Spleen (tissue), 11 donors: ENCODE results near the gene SS18. TPM values are rescaled to one million over a fixed set of nuclear protein-coding genes. Genes with fewer than 3 reads are reported as not detected.

ENCODE experiments used
- DNase-seq: peaks from one replicate; pipeline ENCODE4 v3.0.0-alpha.2; 2020
- H3K27ac ChIP-seq, 8 donors: fragments of 200-600 bp; sonication (generic) in 7 of 8; 1 replicate in 4 of 8; 2 replicates in 4 of 8; pipeline versions ENCODE4 v1.5.0 to v1.8.0; 2016 to 2021; ENCODE audit warnings: inconsistent platforms in 4 of 8, mild to moderate bottlenecking in 4 of 8, moderate library complexity in 1 of 8
- H3K27me3 ChIP-seq, 7 donors: fragments of 200-600 bp; sonication (generic) in 6 of 7; replicated peaks in 1 of 7; 1 replicate in 4 of 7; 2 replicates in 3 of 7; pipeline versions ENCODE4 v1.5.0 to v1.8.0; 2016 to 2021; ENCODE audit warnings: inconsistent platforms in 3 of 7, mild to moderate bottlenecking in 1 of 7
- H3K36me3 ChIP-seq, 6 donors: fragments of 200-600 bp; sonication (generic) in 5 of 6; 1 replicate in 4 of 6; 2 replicates in 2 of 6; pipeline versions ENCODE4 v1.5.0 to v1.8.0; 2016 to 2021; ENCODE audit warnings: inconsistent platforms in 2 of 6
- H3K4me1 ChIP-seq, 6 donors: fragments of 200-600 bp; sonication (generic) in 5 of 6; 1 replicate in 3 of 6; 2 replicates in 3 of 6; pipeline versions ENCODE4 v1.5.0 to v1.8.0; 2016 to 2021; ENCODE audit warnings: inconsistent platforms in 3 of 6
- H3K4me3 ChIP-seq, 8 donors: fragments of 200-600 bp; sonication (generic) in 7 of 8; 1 replicate in 4 of 8; 2 replicates in 4 of 8; pipeline versions ENCODE4 v1.5.0 to v1.8.0; 2016 to 2021; ENCODE audit warnings: inconsistent platforms in 4 of 8, mild to moderate bottlenecking in 4 of 8, moderate library complexity in 2 of 8
- H3K9me3 ChIP-seq, 8 donors: fragments of 200-600 bp; sonication (generic) in 7 of 8; 1 replicate in 4 of 8; 2 replicates in 4 of 8; pipeline versions ENCODE4 v1.5.0 to v1.8.0; 2016 to 2021; ENCODE audit warnings: inconsistent platforms in 4 of 8
- CTCF ChIP-seq, 11 experiments: fragments of 200-600 bp in 7 of 11; fragments of 450-650 bp in 4 of 11; sonication (generic) in 4 of 11; IDR thresholded peaks in 8 of 11; conservative IDR thresholded peaks in 3 of 11; 1 replicate in 7 of 11; 2 replicates in 4 of 11; pipeline versions ENCODE4 v1.4.0 to v1.8.0; 2016 to 2021; ENCODE audit warnings: antibody characterized with exemption in 11 of 11, inconsistent platforms in 4 of 11, mild to moderate bottlenecking in 1 of 11
- POLR2A ChIP-seq, 3 donors: fragments of 450-650 bp; IDR thresholded peaks; one replicate each; pipeline ENCODE4 v1.5.1; 2017; ENCODE audit warnings: antibody characterized with exemption in 3 of 3, mild to moderate bottlenecking in 1 of 3
- POLR2AphosphoS5 ChIP-seq, 3 donors: sonication (generic); formaldehyde crosslinking; IDR thresholded peaks; one replicate each; pipeline ENCODE4 v1.5.1; 2017; ENCODE audit warnings: antibody characterized with exemption in 3 of 3
- WGBS, 5 donors: extraction: QIAGEN DNeasy Blood & Tissue Kit in 3 of 5; methylation state at CpG; one replicate each; pipeline versions ENCODE4 v1.1.5 to v1.1.7; 2013 to 2018; 5-methylcytosine and 5-hydroxymethylcytosine counted together
- intact Hi-C: fragments of 100-400 bp; cut with DNase I; formaldehyde crosslinking; loops from one replicate; pipeline ENCODE4 v1.15.0; 2023; ENCODE audit warnings: low total_unique reads
- polyA plus RNA-seq, 3 donors: library from polyadenylated mRNA; stranded (reverse); fragments of 200-250 nt; gene quantifications; one replicate each; pipeline ENCODE4 v1.2.1, GENCODE V29; 2013
- total RNA-seq, 7 donors: library from RNA; depleted of rRNA in 3 of 7; stranded (reverse); fragments of >200 nt in 3 of 7; fragmentation: NEBNext Ultra II Directional in 4 of 7; extraction: Animal tissue kit (Norgen Biotek cat#: 25700) in 4 of 7; gene quantifications; one replicate each; pipeline versions ENCODE4 v1.1.0 to v1.2.1, GENCODE V29; 2016 to 2021
- donor health status: healthy with polysubstance abuse.
- donor health status: DM: no; HTN: no; CAD: no; lungs with moderate emphysema.
- donor health status: DM: no; HTN: no; CAD: no.
- donor health status: Bipolar disorder and iron deficiency.
- donor health status: healthy.
- donor health status: DM: no; HTN: no; CAD: no.
- donor health status: DM: yes; HTN: yes; CAD: no.

Gene SS18
- total and polyA plus RNA-seq, 10 donors = 26.8 to 250 (median 69.8) TPM

GRCh38 chr18:26036635-26037034, 53.8 kb downstream of the SS18 start:
- Histone ChIP-seq H3K36me3 (peaks cover 0 to 84% (median 57%) of the 10 kb centered on the region in 6 donors), H3K9me3 (no peaks in the 10 kb centered on the region), H3K27me3 (no peaks in the 10 kb centered on the region), H3K27ac (no peak overlapping the region), H3K4me3 (no peak overlapping the region), H3K4me1 (peaks cover 0 to 4% (median 0%) of the 10 kb centered on the region in 6 donors)
- no peak for TF ChIP-seq CTCF (IDR thresholded peaks at IDR 0.05 in 8 of 11, conservative IDR thresholded peaks at IDR 0.05 in 3 of 11)
- TF ChIP-seq POLR2AphosphoS5 (IDR thresholded peaks at IDR 0.05) = no peak
- no peak for TF ChIP-seq POLR2A (IDR thresholded peaks at IDR 0.05)
- intact Hi-C loops = no loop called here
- no peak for DNase-seq

DNA sequence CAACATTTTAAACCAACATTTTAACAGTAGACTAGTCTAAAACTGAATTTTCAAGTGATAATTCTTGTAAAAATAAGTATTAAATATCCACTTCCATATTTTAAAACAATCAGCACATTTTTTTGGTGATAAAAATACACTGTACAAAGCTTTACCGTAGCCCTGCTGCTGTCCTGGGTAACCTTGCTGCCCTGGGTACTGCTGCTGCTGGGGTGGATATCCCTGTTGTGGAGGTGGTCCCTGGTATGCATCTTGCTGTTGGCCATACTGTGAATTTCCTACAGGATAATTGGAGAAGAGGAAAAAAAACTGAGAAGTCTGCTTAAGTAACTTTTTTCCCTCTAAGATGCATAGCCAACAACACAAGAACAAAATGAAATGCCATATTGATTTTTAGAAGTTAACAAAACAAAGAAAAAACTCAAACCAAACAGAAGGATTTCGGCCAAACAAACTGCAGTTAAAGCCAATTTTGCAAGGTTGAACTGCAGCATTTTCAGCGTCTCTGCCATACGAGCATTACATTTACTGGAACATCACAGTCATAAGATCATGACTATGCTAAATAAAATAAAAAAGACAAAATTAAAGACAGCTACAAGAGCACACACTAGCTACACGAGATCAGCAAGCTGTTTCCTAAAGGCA, 55.4 kb downstream of the SS18 start:
- intact Hi-C loops = no loop called here
- no peak for DNase-seq
- peaks cover 0 to under 1% (median 0%) of the 10 kb centered on the region in 6 donors for H3K4me1 ChIP-seq
- H3K27ac ChIP-seq = no peak overlapping the region
- TF ChIP-seq POLR2AphosphoS5 (IDR thresholded peaks at IDR 0.05) (no peak), POLR2A (IDR thresholded peaks at IDR 0.05) (no peak), CTCF (IDR thresholded peaks at IDR 0.05 in 8 of 11, conservative IDR thresholded peaks at IDR 0.05 in 3 of 11) (no peak)
- no peak overlapping the region for H3K4me3 ChIP-seq
- no peaks in the 10 kb centered on the region for H3K9me3 ChIP-seq
- 93 to 97% (median 95%) methylated on average over 5 of the region's 5 CpGs for WGBS, 5 donors
- peaks cover 0 to 100% (median 73%) of the 10 kb centered on the region in 6 donors for H3K36me3 ChIP-seq
- H3K27me3 ChIP-seq = no peaks in the 10 kb centered on the region

- whole genome bisulfite sequencing, 5 donors = 86 to 100% (median 94%) methylated on average over 1 of the region's 1 CpG
- Histone ChIP-seq H3K27me3 (no peaks in the 10 kb centered on the region), H3K4me3 (no peak overlapping the region), H3K36me3 (peaks cover 0 to 100% (median 66%) of the 10 kb centered on the region in 6 donors), H3K9me3 (peaks cover 0 to 11% (median 0%) of the 10 kb centered on the region in 8 donors), H3K4me1 (peaks cover 0 to 4% (median 0%) of the 10 kb centered on the region in 6 donors), H3K27ac (no peak overlapping the region)
- intact Hi-C loops = no loop called here
- no peak for DNase-seq
- TF ChIP-seq CTCF (IDR thresholded peaks at IDR 0.05 in 8 of 11, conservative IDR thresholded peaks at IDR 0.05 in 3 of 11) (no peak), POLR2AphosphoS5 (IDR thresholded peaks at IDR 0.05) (no peak), POLR2A (IDR thresholded peaks at IDR 0.05) (no peak)
Measured at GRCh38 chr18:26022585-26022984, 67.8 kb downstream of the SS18 start.

GRCh38 chr18:26021061-26021754, 69.2 kb downstream of the SS18 start:
- no peak for TF ChIP-seq POLR2A (IDR thresholded peaks at IDR 0.05)
- TF ChIP-seq CTCF (IDR thresholded peaks at IDR 0.05 in 8 of 11, conservative IDR thresholded peaks at IDR 0.05 in 3 of 11) = no peak
- TF ChIP-seq POLR2AphosphoS5 (IDR thresholded peaks at IDR 0.05) = no peak
- peaks cover 0 to 4% (median 0%) of the 10 kb centered on the region in 6 donors for H3K4me1 ChIP-seq

More at GRCh38 chr18:26021061-26021754, 69.2 kb downstream of the SS18 start:
- intact Hi-C loops = no loop called here
- no peak overlapping the region for H3K27ac ChIP-seq
- WGBS, 5 donors = 89 to 98% (median 94%) methylated on average over 3 of the region's 3 CpGs
- H3K36me3 ChIP-seq = peaks cover 0 to 100% (median 76%) of the 10 kb centered on the region in 6 donors
- no peak for DNase-seq
- H3K4me3 ChIP-seq = no peak overlapping the region
- H3K9me3 ChIP-seq = peaks cover 0 to 11% (median 0%) of the 10 kb centered on the region in 8 donors
- H3K27me3 ChIP-seq = no peaks in the 10 kb centered on the region
